ENCODE results near the gene IL17A. TPM values are rescaled to one million over a fixed set of nuclear protein-coding genes. Genes with fewer than 3 reads are reported as not detected.
"Not testable (repeated sequence)": the region's sequence is repeated elsewhere in the genome, so short reads cannot be mapped to it uniquely, and the experiment has no call there.

The IL17A gene
- total RNA-seq, 1 experiment from 2014 or later, result not detected

DNA sequence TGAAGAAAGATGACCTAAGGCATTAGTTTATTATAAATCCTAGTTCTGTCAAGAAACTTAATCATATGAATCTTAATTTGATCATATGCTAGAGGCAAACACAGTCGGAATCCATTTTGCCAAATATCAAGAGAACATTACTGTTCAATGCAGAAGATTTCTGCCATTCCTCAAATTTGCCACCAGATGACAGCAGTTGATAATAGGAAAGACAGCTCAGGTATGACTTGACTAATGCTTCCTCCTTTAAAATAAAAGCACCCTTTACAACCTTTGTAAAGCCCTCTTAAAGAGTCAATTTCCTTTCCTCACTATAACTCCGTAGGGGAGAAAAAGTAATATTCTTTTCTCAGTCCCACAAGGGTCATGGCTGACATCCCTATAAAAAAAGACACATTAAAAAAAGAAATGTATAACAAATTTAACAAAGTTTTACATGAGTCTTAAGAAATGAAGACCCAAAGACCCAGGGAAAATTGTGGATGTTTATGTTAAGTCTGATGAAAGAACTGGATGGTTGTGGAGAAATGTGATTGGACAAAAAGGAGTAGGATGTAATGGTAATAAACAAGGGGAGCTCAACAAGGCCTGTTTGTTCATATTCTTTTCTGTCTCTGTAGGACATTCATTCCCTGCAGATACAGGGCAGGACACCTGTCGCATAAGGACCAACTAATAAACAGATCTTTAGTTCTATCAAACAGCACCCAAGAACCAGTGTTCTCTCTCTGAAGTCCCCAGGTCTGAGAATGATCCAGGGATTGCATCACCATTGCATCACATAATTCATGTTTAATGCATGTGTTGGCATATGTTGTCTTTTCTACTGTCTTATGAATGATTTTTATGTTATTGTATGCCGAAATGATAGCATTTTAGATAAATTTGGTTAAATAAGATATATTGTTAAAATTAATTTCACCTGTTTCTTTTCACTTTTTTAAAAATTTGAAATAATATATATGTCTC lies 23.0 kb upstream of the IL17A start:
- ChIA-PET CTCF (interaction anchor here (0.7 to 1.7 kb wide), 6 partner anchors 50 to 101 kb away, joined by 3 to 11 read pairs (median 4); no protein-coding TSS in a partner anchor), POLR2A (no interaction called here)
- peaks cover 4% of the 10 kb centered on the region; the same call in 1 of the 2 replicates for H3K9me3 ChIP-seq
- H3K27ac Mint-ChIP-seq (ENCODE audit: unreplicated experiment), result no peak overlapping the region
- H3K36me3 ChIP-seq (ENCODE audit: control insufficient read depth, insufficient read depth, low read length), result no peaks in the 10 kb centered on the region
- H3K27me3 ChIP-seq (replicated peaks; ENCODE audit: control insufficient read depth, insufficient read depth, low read length), result no peaks in the 10 kb centered on the region
- no peaks in the 10 kb centered on the region for H3K4me1 Mint-ChIP-seq (ENCODE audit: low read depth, unreplicated experiment)
- intact Hi-C loops (cut with micrococcal nuclease; ENCODE audit: unreplicated experiment), result loop anchor here (1.0 to 5.0 kb wide), 6 partner anchors 44 to 234 kb away; partner anchors contain the start of gene PKHD1
- no peak overlapping the region for H3K4me3 Mint-ChIP-seq (ENCODE audit: unreplicated experiment)
- TF ChIP-seq, protein P1, sequence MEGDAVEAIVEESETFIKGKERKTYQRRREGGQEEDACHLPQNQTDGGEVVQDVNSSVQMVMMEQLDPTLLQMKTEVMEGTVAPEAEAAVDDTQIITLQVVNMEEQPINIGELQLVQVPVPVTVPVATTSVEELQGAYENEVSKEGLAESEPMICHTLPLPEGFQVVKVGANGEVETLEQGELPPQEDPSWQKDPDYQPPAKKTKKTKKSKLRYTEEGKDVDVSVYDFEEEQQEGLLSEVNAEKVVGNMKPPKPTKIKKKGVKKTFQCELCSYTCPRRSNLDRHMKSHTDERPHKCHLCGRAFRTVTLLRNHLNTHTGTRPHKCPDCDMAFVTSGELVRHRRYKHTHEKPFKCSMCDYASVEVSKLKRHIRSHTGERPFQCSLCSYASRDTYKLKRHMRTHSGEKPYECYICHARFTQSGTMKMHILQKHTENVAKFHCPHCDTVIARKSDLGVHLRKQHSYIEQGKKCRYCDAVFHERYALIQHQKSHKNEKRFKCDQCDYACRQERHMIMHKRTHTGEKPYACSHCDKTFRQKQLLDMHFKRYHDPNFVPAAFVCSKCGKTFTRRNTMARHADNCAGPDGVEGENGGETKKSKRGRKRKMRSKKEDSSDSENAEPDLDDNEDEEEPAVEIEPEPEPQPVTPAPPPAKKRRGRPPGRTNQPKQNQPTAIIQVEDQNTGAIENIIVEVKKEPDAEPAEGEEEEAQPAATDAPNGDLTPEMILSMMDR (IDR thresholded peaks at IDR 0.05; ENCODE audit: insufficient read depth in 1 of 2, low read depth in 1 of 2, low read length in 1 of 2, severe bottlenecking in 1 of 2, unreplicated experiment in 1 of 2), result peak; percentile 74 to 92
- no peaks in the 10 kb centered on the region for H3K27me3 Mint-ChIP-seq (ENCODE audit: insufficient read depth, unreplicated experiment)
- peak in 1 of 2 experiments; percentile 36 for DNase-seq
- H3K9me3 Mint-ChIP-seq (ENCODE audit: unreplicated experiment), result peaks cover 19% of the 10 kb centered on the region
- H3K4me1 ChIP-seq, result no peaks in the 10 kb centered on the region
- H3K4me3 ChIP-seq (ENCODE audit: low read depth, low read length), result no peak overlapping the region
- no TSS peak for BruUV-seq (replicated peaks)
- H3K36me3 Mint-ChIP-seq (ENCODE audit: insufficient read depth, unreplicated experiment), result no peaks in the 10 kb centered on the region

DNA sequence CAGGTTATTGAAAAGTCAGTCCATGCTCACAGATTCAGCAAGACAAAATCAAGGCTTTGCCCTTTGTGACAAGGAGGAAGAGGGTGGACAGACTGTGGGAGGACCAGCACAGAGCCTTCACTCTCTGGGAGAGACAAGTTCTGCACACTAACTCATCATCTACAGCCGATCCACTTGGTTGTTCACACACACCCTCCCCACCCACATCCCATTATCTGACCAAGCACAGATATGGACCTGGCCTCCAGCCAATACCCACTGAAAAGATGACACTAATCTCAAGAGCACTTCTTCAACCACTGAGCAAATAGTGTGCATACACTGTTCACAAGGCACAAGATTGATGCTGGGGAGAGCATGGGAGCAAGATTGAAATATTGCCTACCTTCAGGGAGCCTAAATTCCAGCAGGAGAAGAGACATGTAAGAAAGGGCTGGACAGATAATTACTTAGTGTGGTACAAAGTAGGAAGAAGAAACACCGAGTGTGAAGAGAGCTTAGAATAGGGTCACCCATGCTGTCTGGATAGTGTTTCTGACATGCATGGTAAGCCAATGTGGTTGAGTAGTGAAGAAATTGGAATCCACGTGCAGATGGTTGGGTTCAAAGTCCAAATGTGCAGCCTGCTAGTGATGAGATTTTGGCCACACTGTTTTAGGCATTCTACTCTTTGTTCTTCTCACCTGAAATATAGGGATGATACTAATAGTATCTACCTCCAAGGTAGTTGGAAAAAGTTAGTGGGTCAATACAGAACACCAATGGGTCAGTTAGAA lies 21.7 kb upstream of the IL17A start:
- Mint-ChIP-seq H3K36me3 (ENCODE audit: insufficient read depth, unreplicated experiment) (no peaks in the 10 kb centered on the region), H3K4me3 (ENCODE audit: unreplicated experiment) (no peak overlapping the region), H3K4me1 (ENCODE audit: low read depth, unreplicated experiment) (no peaks in the 10 kb centered on the region), H3K27me3 (ENCODE audit: insufficient read depth, unreplicated experiment) (no peaks in the 10 kb centered on the region), H3K27ac (ENCODE audit: unreplicated experiment) (no peak overlapping the region), H3K9me3 (ENCODE audit: unreplicated experiment) (peaks cover 19% of the 10 kb centered on the region)
- intact Hi-C loops (cut with micrococcal nuclease; ENCODE audit: unreplicated experiment), result loop anchor here (5.0 kb wide), 1 partner anchor 233 kb away; no protein-coding TSS in a partner anchor
- BruUV-seq (replicated peaks), result no TSS peak
- Histone ChIP-seq H3K4me1 (no peaks in the 10 kb centered on the region; the same call in 1 of the 2 replicates), H3K4me3 (ENCODE audit: low read depth, low read length) (no peak overlapping the region), H3K9me3 (peaks cover 4% of the 10 kb centered on the region; the same call in 1 of the 2 replicates), H3K36me3 (ENCODE audit: control insufficient read depth, insufficient read depth, low read length) (no peaks in the 10 kb centered on the region), H3K27me3 (replicated peaks; ENCODE audit: control insufficient read depth, insufficient read depth, low read length) (no peaks in the 10 kb centered on the region)
- ChIA-PET POLR2A (no interaction called here), CTCF (interaction anchor here (1.3 kb wide), 1 partner anchor 70 kb away, joined by 5 read pairs; no protein-coding TSS in a partner anchor)
- DNase-seq, result no peak
- TF ChIP-seq, protein P1 (IDR thresholded peaks at IDR 0.05; ENCODE audit: insufficient read depth in 1 of 2, low read depth in 1 of 2, low read length in 1 of 2, severe bottlenecking in 1 of 2, unreplicated experiment in 1 of 2), result no peak

DNA sequence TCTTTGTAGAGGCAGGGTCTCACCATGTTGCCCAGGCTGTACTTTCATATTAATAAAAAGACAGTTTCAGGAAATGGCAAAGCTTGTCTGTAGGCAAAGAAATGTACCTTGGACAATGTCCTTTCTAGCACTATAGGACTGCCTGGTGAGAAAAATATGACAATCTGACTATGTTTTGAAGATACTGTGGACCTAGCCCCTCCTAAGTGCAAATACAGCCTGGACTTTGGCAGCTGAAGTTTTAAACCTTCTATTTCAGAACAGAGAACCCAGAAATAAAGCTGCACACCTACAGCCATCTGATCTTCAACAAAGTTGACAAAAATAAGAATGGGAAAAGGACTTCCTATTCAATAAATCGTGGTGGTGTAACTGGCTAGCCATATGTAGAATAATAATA lies 18.9 kb upstream of the IL17A start:
- TF ChIP-seq, protein P1 (IDR thresholded peaks at IDR 0.05; ENCODE audit: insufficient read depth in 1 of 2, low read depth in 1 of 2, low read length in 1 of 2, severe bottlenecking in 1 of 2, unreplicated experiment in 1 of 2), result no peak
- intact Hi-C loops (cut with micrococcal nuclease; ENCODE audit: unreplicated experiment), result no loop called here
- ChIA-PET POLR2A (no interaction called here), CTCF (interaction anchor here (1.0 kb wide), 1 partner anchor 67 kb away, joined by 3 read pairs; no protein-coding TSS in a partner anchor)
- Mint-ChIP-seq H3K4me1 (ENCODE audit: low read depth, unreplicated experiment) (no peaks in the 10 kb centered on the region), H3K4me3 (ENCODE audit: unreplicated experiment) (no peak overlapping the region), H3K9me3 (ENCODE audit: unreplicated experiment) (no peaks in the 10 kb centered on the region), H3K36me3 (ENCODE audit: insufficient read depth, unreplicated experiment) (no peaks in the 10 kb centered on the region), H3K27ac (ENCODE audit: unreplicated experiment) (no peak overlapping the region), H3K27me3 (ENCODE audit: insufficient read depth, unreplicated experiment) (no peaks in the 10 kb centered on the region)
- Histone ChIP-seq H3K4me3 (ENCODE audit: low read depth, low read length) (no peak overlapping the region), H3K4me1 (no peaks in the 10 kb centered on the region; the same call in 1 of the 2 replicates), H3K36me3 (ENCODE audit: control insufficient read depth, insufficient read depth, low read length) (no peaks in the 10 kb centered on the region), H3K9me3 (no peaks in the 10 kb centered on the region), H3K27me3 (replicated peaks; ENCODE audit: control insufficient read depth, insufficient read depth, low read length) (no peaks in the 10 kb centered on the region)
- no peak for DNase-seq
- no TSS peak for BruUV-seq (replicated peaks)

DNA sequence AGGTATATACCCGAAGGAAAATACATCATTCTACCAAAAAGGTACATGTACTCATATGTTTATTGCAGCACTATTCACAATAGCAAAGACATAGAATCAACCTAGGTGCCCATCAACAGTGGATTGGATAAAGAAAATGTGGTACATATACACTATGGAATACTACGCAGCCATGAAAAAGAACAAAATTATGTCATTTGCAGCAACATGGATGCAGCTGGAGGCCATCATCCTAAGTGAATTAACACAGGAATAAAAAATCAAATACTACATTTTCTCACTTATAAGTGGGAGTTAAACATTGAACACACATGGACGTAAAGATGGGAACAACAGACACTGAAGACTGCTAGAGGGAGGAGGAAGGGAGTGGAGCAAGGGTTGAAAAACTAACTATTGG lies 17.8 kb upstream of the IL17A start:
- H3K4me1 ChIP-seq; H3K36me3 Mint-ChIP-seq (ENCODE audit: insufficient read depth, unreplicated experiment); BruUV-seq (replicated peaks); CTCF ChIA-PET; H3K4me3 Mint-ChIP-seq (ENCODE audit: unreplicated experiment); H3K9me3 Mint-ChIP-seq (ENCODE audit: unreplicated experiment); H3K27me3 ChIP-seq (replicated peaks; ENCODE audit: control insufficient read depth, insufficient read depth, low read length); POLR2A ChIA-PET; H3K4me3 ChIP-seq (ENCODE audit: low read depth, low read length); H3K27ac Mint-ChIP-seq (ENCODE audit: unreplicated experiment); H3K4me1 Mint-ChIP-seq (ENCODE audit: low read depth, unreplicated experiment); intact Hi-C loops (cut with micrococcal nuclease; ENCODE audit: unreplicated experiment); H3K27me3 Mint-ChIP-seq (ENCODE audit: insufficient read depth, unreplicated experiment); H3K9me3 ChIP-seq; H3K36me3 ChIP-seq (ENCODE audit: control insufficient read depth, insufficient read depth, low read length); DNase-seq: not testable (repeated sequence)
